GM12878 (cell line): ENCODE data around the gene NADSYN1. TPM values are rescaled to one million over a fixed set of nuclear protein-coding genes. Genes with fewer than 3 reads are reported as not detected.

Source experiments
- ATF7 ChIP-seq: fragments of 450-650 bp; IDR thresholded peaks from 2 replicates; pipeline ENCODE4 v1.6.1; 2016; ENCODE audit warnings: low read depth, mild to moderate bottlenecking
- CBX5 ChIP-seq: sonication (generic); IDR thresholded peaks from 2 replicates; pipeline ENCODE4 v1.6.1; 2016; ENCODE audit warnings: low read depth, moderate library complexity, mild to moderate bottlenecking, inconsistent platforms
- CEBPB ChIP-seq, 2 experiments: fragments of 150-350 bp in 1 of 2; IDR thresholded peaks; 2 replicates each; pipeline ENCODE4 v1.6.1; 2012 to 2014; ENCODE audit warnings: low read depth in 2 of 2, low read length in 2 of 2, borderline replicate concordance in 1 of 2, inconsistent platforms in 1 of 2
- CREM ChIP-seq: IDR thresholded peaks from 2 replicates; pipeline ENCODE4 v1.6.1; 2014; ENCODE audit warnings: antibody characterized with exemption, low read depth
- FOS ChIP-seq: IDR thresholded peaks from 3 replicates; pipeline ENCODE4 v1.6.1; 2011; ENCODE audit warnings: borderline replicate concordance; ENCODE audit not compliant: insufficient read length; ENCODE audit errors: extremely low read depth
- HDAC6 ChIP-seq: fragments of 200-600 bp; sonication (generic); IDR thresholded peaks from one replicate; pipeline ENCODE4 v1.8.0; 2017; ENCODE audit warnings: antibody characterized with exemption; ENCODE audit not compliant: unreplicated experiment
- IKZF1 ChIP-seq: fragments of 450-650 bp; conservative IDR thresholded peaks from 2 replicates; pipeline ENCODE4 v1.6.1; 2017; ENCODE audit warnings: antibody characterized with exemption, mild to moderate bottlenecking
- NR2F1 ChIP-seq: fragments of 450-650 bp; conservative IDR thresholded peaks from 2 replicates; pipeline ENCODE4 v1.6.1; 2017; ENCODE audit warnings: mild to moderate bottlenecking
- PAX5 ChIP-seq: IDR thresholded peaks from 2 replicates; pipeline ENCODE4 v1.6.1; 2011; ENCODE audit warnings: low read depth, low read length, borderline replicate concordance
- PAX8 ChIP-seq: fragments of 450-650 bp; IDR thresholded peaks from 2 replicates; pipeline ENCODE4 v1.6.1; 2017; ENCODE audit warnings: mild to moderate bottlenecking, moderate library complexity
- POLR2AphosphoS2 ChIP-seq: IDR thresholded peaks from 2 replicates; pipeline ENCODE4 v1.6.1; 2011; ENCODE audit warnings: low read depth, mild to moderate bottlenecking, low read length, improper control_type of control experiment, moderate library complexity
- POU2F2 ChIP-seq: IDR thresholded peaks from 3 replicates; pipeline ENCODE4 v1.6.1; 2011; ENCODE audit warnings: low read depth, mild to moderate bottlenecking, low read length, borderline replicate concordance
- RBBP5 ChIP-seq: fragments of 200-600 bp; sonication (generic); conservative IDR thresholded peaks from 2 replicates; pipeline ENCODE4 v1.6.1; 2016
- SMC3 ChIP-seq: IDR thresholded peaks from 2 replicates; pipeline ENCODE4 v1.6.1; 2011; ENCODE audit warnings: low read length, improper control_type of control experiment, borderline replicate concordance
- STAT1 ChIP-seq: fragments of 450-650 bp; conservative IDR thresholded peaks from 2 replicates; pipeline ENCODE4 v1.6.1; 2014; ENCODE audit warnings: antibody characterized with exemption, mild to moderate bottlenecking
- TCF3 ChIP-seq: IDR thresholded peaks from 2 replicates; pipeline ENCODE4 v1.6.1; 2012; ENCODE audit warnings: low read depth, mild to moderate bottlenecking, low read length, borderline replicate concordance; ENCODE audit not compliant: insufficient read depth
- WRNIP1 ChIP-seq: IDR thresholded peaks from 2 replicates; pipeline ENCODE4 v1.6.1; 2011; ENCODE audit warnings: low read depth, low read length, improper control_type of control experiment, borderline replicate concordance
- ZSCAN29 ChIP-seq: fragments of 450-650 bp; IDR thresholded peaks from 2 replicates; pipeline ENCODE4 v1.6.1; 2017; ENCODE audit warnings: mild to moderate bottlenecking, moderate library complexity
- ZZZ3 ChIP-seq: IDR thresholded peaks from 2 replicates; pipeline ENCODE4 v1.6.1; 2011; ENCODE audit warnings: low read depth; ENCODE audit not compliant: control insufficient read depth, insufficient read length
- polyA plus RNA-seq, 11 experiments: library from polyadenylated mRNA; depleted of rRNA in 4 of 11; unstranded in 6 of 11; stranded (reverse) in 5 of 11; fragments of >200 nt; fragmentation: Nextera tagmentation in 4 of 11; fragmentation: Illumina TruSeq in 1 of 11; extraction: Ambion mirVana in 4 of 11; extraction: Trizol in 1 of 11; gene quantifications; 1 replicate in 1 of 11; 2 replicates in 10 of 11; pipeline versions ENCODE4 v1.2.1 to v1.2.3, GENCODE V29; 2011 to 2016; ENCODE audit warnings: inconsistent platforms in 2 of 11, missing spikeins in 2 of 11, low read depth in 1 of 11
- total RNA-seq, 4 experiments: library from RNA; depleted of rRNA in 3 of 4; stranded (reverse); fragments of >200 nt in 3 of 4; fragmentation: Illumina TruSeq in 1 of 4; extraction: Trizol in 1 of 4; gene quantifications; 2 replicates each; pipeline versions ENCODE4 v1.2.1 to v1.2.3, GENCODE V29; 2013 to 2021
- TF ChIP-seq, protein P1 (sequence below): IDR thresholded peaks from 2 replicates; pipeline ENCODE4 v1.6.1; 2011; ENCODE audit warnings: low read depth, low read length, improper control_type of control experiment, borderline replicate concordance
- TF ChIP-seq, protein P2 (sequence below): fragments of 450-650 bp; formaldehyde crosslinking; IDR thresholded peaks from 2 replicates; pipeline ENCODE4 v1.4.0; 2022; ENCODE audit warnings: mild to moderate bottlenecking, moderate library complexity
- TF ChIP-seq, protein P3 (sequence below), 3 experiments: IDR thresholded peaks in 2 of 3; conservative IDR thresholded peaks in 1 of 3; 2 replicates each; pipeline ENCODE4 v1.5.1; 2011; ENCODE audit warnings: low read depth in 3 of 3, low read length in 3 of 3, mild to moderate bottlenecking in 3 of 3, control low read depth in 2 of 3, moderate library complexity in 2 of 3, inconsistent platforms in 1 of 3, mixed read lengths in 1 of 3; ENCODE audit not compliant: control insufficient read depth in 2 of 3, insufficient read depth in 1 of 3; ENCODE audit errors: extremely low read depth in 1 of 3
- TF ChIP-seq, protein P4 (sequence below): fragments of 150-350 bp; IDR thresholded peaks from 2 replicates; pipeline ENCODE4 v1.6.1; 2014; ENCODE audit warnings: mild to moderate bottlenecking, low read depth, low read length

Gene NADSYN1
- total and polyA plus RNA-seq, 10 of the 15 experiments (the other 5 are each of a cell fraction or from before 2014, with no cell fraction given) = 12.2 to 90.2 (median 69.5) TPM

DNA sequence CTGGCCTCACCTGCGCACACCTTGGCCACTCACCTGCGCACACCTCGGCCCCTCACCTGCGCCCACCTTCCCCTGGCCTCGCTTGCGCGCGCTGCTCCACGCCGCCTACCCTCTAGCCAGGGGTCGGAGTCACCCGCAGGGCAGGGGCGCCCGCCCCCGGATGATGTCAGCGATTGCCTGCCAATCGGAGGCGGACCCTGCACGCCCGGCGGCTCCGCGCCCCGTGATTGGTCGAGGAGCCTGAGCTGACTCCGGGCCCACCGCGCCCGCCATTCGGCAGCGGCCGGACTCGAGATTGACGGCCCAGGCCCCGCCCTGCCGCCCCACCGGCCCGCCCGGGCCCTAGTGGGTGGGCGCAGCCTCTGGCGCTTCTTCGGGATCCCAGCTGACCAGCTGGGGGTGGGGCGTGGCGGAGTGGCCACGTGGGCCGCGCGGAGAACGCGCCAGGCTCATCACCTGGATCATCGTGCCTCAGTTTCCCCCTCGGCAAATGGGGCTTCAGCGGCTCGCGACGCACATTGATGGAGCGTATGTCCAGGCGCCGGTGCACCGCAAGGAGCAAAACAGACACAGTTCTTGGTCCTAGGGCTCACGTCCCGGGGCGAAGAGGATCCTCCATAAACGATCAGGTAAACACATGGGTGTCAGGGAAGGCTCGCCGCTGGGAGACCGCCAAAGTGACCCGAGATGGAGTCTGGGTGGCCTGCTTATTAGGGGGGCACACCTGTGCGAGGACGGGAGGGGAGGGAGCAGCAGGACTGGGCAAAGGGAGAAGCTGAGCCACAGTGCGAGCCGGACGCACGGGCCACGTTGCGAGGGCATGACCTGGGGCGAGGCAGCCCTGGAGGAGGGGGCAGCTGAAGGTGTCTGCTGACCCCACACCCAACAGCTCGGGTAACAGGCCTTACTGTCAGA is 4.5 kb upstream of the NADSYN1 start, which contains the start of gene DHCR7 (continued):
- TF ChIP-seq, protein P1, sequence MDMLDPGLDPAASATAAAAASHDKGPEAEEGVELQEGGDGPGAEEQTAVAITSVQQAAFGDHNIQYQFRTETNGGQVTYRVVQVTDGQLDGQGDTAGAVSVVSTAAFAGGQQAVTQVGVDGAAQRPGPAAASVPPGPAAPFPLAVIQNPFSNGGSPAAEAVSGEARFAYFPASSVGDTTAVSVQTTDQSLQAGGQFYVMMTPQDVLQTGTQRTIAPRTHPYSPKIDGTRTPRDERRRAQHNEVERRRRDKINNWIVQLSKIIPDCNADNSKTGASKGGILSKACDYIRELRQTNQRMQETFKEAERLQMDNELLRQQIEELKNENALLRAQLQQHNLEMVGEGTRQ = peak; percentile 58
- TF ChIP-seq PAX5 (0 out of 2 replicates have a peak, but pooled peaks have one; percentile 4), WRNIP1 (no peak), FOS (peak; percentile 77), CREM (peak; percentile 69), CBX5 (no peak), RBBP5 (no peak), ZZZ3 (no peak), SMC3 (no peak), ZSCAN29 (no peak), CEBPB (IDR thresholded peaks at IDR 0.05; ENCODE audit: borderline replicate concordance in 1 of 2, low read depth in 2 of 2, low read length in 2 of 2) (no peak), POU2F2 (no peak), STAT1 (no peak), NR2F1 (peak; percentile 76), ATF7 (peak; percentile 69), HDAC6 (no peak), POLR2AphosphoS2 (no peak), IKZF1 (peak; percentile 59), TCF3 (no peak), PAX8 (no peak)
- TF ChIP-seq, protein P2, sequence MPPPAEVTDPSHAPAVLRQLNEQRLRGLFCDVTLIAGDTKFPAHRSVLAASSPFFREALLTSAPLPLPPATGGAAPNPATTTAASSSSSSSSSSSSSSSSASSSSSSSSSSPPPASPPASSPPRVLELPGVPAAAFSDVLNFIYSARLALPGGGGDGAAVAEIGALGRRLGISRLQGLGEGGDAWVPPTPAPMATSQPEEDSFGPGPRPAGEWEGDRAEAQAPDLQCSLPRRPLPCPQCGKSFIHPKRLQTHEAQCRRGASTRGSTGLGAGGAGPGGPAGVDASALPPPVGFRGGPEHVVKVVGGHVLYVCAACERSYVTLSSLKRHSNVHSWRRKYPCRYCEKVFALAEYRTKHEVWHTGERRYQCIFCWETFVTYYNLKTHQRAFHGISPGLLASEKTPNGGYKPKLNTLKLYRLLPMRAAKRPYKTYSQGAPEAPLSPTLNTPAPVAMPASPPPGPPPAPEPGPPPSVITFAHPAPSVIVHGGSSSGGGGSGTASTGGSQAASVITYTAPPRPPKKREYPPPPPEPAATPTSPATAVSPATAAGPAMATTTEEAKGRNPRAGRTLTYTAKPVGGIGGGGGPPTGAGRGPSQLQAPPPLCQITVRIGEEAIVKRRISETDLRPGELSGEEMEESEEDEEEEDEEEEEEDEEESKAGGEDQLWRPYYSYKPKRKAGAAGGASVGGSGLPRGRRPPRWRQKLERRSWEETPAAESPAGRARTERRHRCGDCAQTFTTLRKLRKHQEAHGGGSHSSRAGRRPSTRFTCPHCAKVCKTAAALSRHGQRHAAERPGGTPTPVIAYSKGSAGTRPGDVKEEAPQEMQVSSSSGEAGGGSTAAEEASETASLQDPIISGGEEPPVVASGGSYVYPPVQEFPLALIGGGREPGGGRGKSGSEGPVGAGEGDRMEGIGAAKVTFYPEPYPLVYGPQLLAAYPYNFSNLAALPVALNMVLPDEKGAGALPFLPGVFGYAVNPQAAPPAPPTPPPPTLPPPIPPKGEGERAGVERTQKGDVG = no peak
- TF ChIP-seq, protein P3, sequence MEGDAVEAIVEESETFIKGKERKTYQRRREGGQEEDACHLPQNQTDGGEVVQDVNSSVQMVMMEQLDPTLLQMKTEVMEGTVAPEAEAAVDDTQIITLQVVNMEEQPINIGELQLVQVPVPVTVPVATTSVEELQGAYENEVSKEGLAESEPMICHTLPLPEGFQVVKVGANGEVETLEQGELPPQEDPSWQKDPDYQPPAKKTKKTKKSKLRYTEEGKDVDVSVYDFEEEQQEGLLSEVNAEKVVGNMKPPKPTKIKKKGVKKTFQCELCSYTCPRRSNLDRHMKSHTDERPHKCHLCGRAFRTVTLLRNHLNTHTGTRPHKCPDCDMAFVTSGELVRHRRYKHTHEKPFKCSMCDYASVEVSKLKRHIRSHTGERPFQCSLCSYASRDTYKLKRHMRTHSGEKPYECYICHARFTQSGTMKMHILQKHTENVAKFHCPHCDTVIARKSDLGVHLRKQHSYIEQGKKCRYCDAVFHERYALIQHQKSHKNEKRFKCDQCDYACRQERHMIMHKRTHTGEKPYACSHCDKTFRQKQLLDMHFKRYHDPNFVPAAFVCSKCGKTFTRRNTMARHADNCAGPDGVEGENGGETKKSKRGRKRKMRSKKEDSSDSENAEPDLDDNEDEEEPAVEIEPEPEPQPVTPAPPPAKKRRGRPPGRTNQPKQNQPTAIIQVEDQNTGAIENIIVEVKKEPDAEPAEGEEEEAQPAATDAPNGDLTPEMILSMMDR (IDR thresholded peaks at IDR 0.05 in 2 of 3, conservative IDR thresholded peaks at IDR 0.05 in 1 of 3; ENCODE audit: control insufficient read depth in 2 of 3, extremely low read depth in 1 of 3, insufficient read depth in 1 of 3, low read depth in 3 of 3, low read length in 3 of 3) = no peak
- TF ChIP-seq, protein P4, sequence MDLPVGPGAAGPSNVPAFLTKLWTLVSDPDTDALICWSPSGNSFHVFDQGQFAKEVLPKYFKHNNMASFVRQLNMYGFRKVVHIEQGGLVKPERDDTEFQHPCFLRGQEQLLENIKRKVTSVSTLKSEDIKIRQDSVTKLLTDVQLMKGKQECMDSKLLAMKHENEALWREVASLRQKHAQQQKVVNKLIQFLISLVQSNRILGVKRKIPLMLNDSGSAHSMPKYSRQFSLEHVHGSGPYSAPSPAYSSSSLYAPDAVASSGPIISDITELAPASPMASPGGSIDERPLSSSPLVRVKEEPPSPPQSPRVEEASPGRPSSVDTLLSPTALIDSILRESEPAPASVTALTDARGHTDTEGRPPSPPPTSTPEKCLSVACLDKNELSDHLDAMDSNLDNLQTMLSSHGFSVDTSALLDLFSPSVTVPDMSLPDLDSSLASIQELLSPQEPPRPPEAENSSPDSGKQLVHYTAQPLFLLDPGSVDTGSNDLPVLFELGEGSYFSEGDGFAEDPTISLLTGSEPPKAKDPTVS = no peak
